GM23338 (cell line): ENCODE results near the gene PF4V1. TPM values are rescaled to one million over a fixed set of nuclear protein-coding genes. Genes with fewer than 3 reads are reported as not detected.

Source experiments
- ATAC-seq: fragments of 200-7000 bp; cut with Tn5 transposase; 3 replicates; pipeline ENCODE4 v1.9.1; 2020
- DNase-seq: peaks from one replicate; pipeline ENCODE4 v3.0.0-alpha.2; 2015; ENCODE audit warnings: low spot score
- H2AFZ ChIP-seq: fragments of 200-600 bp; sonication (generic); 2 replicates; pipeline ENCODE4 v1.8.0; 2016; ENCODE audit warnings: antibody characterized with exemption, mild to moderate bottlenecking, moderate library complexity
- H3F3A ChIP-seq: fragments of 200-600 bp; sonication (generic); replicated peaks from 2 replicates; pipeline ENCODE4 v1.8.0; 2017; ENCODE audit warnings: antibody characterized with exemption, mixed run types, low read depth
- H3K27ac ChIP-seq: fragments of 200-600 bp; sonication (generic); 2 replicates; pipeline ENCODE4 v1.6.1; 2016; ENCODE audit warnings: low read depth
- H3K27me3 ChIP-seq: fragments of 200-600 bp; sonication (generic); 2 replicates; pipeline ENCODE4 v1.8.0; 2016; ENCODE audit warnings: mild to moderate bottlenecking, mixed run types, moderate library complexity; ENCODE audit not compliant: insufficient read depth
- H3K36me3 ChIP-seq: fragments of 200-600 bp; sonication (generic); 2 replicates; pipeline ENCODE4 v1.8.0; 2016; ENCODE audit warnings: mild to moderate bottlenecking; ENCODE audit not compliant: insufficient read depth
- H3K4me1 ChIP-seq: fragments of 200-600 bp; sonication (generic); 2 replicates; pipeline ENCODE4 v1.8.0; 2016; ENCODE audit warnings: mild to moderate bottlenecking, moderate library complexity; ENCODE audit not compliant: insufficient read depth
- H3K4me2 ChIP-seq: fragments of 200-600 bp; sonication (generic); 2 replicates; pipeline ENCODE4 v1.7.1; 2017; ENCODE audit warnings: mixed run types
- H3K4me3 ChIP-seq: fragments of 200-600 bp; sonication (generic); 2 replicates; pipeline ENCODE4 v1.6.1; 2016; ENCODE audit warnings: mixed run types
- H3K79me2 ChIP-seq: fragments of 200-600 bp; sonication (generic); replicated peaks from 2 replicates; pipeline ENCODE4 v1.8.0; 2017; ENCODE audit warnings: mild to moderate bottlenecking; ENCODE audit not compliant: insufficient read depth
- H3K9me2 ChIP-seq: fragments of 200-600 bp; sonication (generic); 2 replicates; pipeline ENCODE4 v1.8.0; 2017; ENCODE audit not compliant: insufficient read depth
- H4K20me1 ChIP-seq: fragments of 200-600 bp; sonication (generic); replicated peaks from 2 replicates; pipeline ENCODE4 v1.8.0; 2017; ENCODE audit warnings: mild to moderate bottlenecking; ENCODE audit not compliant: insufficient read depth
- H3K27ac Mint-ChIP-seq: 2 replicates; pipeline ENCODE4 v1.8.0; 2020; ENCODE audit warnings: inconsistent platforms, mild to moderate bottlenecking, moderate library complexity, mixed read lengths
- H3K27me3 Mint-ChIP-seq: 3 replicates; pipeline ENCODE4 v1.8.0; 2022; ENCODE audit warnings: low read depth, mild to moderate bottlenecking, moderate library complexity, mixed read lengths, inconsistent platforms; ENCODE audit not compliant: insufficient read depth, poor library complexity
- H3K36me3 Mint-ChIP-seq: 3 replicates; pipeline ENCODE4 v1.8.0; 2021; ENCODE audit warnings: low read depth, mild to moderate bottlenecking, inconsistent platforms, moderate library complexity, mixed read lengths
- H3K4me1 Mint-ChIP-seq: 3 replicates; pipeline ENCODE4 v1.8.0; 2020; ENCODE audit warnings: mild to moderate bottlenecking, inconsistent platforms, mixed read lengths
- H3K4me3 Mint-ChIP-seq: 3 replicates; pipeline ENCODE4 v1.8.0; 2021; ENCODE audit warnings: moderate library complexity, mild to moderate bottlenecking, inconsistent platforms, mixed read lengths
- H3K9me3 Mint-ChIP-seq: 3 replicates; pipeline ENCODE4 v1.8.0; 2020; ENCODE audit warnings: moderate library complexity, mild to moderate bottlenecking, inconsistent platforms, mixed read lengths
- ZNF331 ChIP-seq: fragments of 250-450 bp; sonication (Bioruptor Pico); IDR thresholded peaks from 2 replicates; pipeline ENCODE4 v1.5.0; 2020; ENCODE audit warnings: low read depth, mild to moderate bottlenecking, moderate library complexity
- polyA plus RNA-seq: library from polyadenylated mRNA; unstranded; fragments of >200 nt; fragmentation: Nextera tagmentation; extraction: Ambion mirVana; gene quantifications from 2 replicates; pipeline ENCODE4 v1.2.1, GENCODE V29; 2016
- total RNA-seq: library from RNA; depleted of rRNA; stranded (reverse); fragments of >200 nt; shearing (Covaris generic); gene quantifications from 2 replicates; pipeline ENCODE4 v1.2.3, GENCODE V29; 2014
- TF ChIP-seq, protein P1 (sequence below): fragments of 250-450 bp; sonication (Bioruptor Pico); IDR thresholded peaks from 2 replicates; pipeline ENCODE4 v1.5.0; 2020; ENCODE audit warnings: mild to moderate bottlenecking, moderate library complexity
- TF ChIP-seq, protein P2 (sequence below): IDR thresholded peaks from 2 replicates; pipeline ENCODE4 v1.6.1; 2016; ENCODE audit warnings: antibody characterized with exemption

Gene PF4V1
- total and polyA plus RNA-seq, 2 experiments from 2014 or later, result 0.66 TPM; not detected in 1

DNA sequence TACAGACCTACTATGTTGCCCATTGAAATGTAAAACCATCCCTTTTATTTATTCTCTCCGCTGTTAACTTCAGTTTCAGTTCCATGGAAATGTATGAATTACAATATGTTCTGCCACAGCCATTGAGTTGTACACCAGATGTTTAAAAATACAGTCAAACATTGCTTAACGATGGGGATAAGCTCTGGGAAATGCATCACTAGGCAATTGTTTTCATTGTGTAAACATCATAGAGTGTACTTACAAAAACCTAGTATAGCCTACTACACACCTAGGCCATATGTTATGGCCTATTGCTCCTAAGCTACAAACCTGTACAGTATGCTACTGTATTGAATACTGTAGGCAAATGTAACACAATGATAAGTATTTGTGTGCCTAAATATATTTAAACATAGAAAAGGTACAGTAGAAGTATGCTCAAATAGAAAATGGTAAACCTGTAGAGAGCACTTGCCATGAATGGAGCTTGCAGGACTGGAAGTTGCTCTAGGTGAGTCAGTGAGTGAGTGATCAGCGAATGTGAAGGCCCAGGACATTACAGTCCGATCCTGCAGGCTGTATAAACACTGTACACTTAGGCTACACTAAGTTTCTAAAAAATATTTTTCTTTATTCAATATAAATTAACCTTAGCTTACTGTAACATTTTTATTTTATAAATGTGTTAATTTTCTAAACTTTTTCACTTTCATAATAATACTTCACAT lies 2.7 kb upstream of the PF4V1 start:
- Histone ChIP-seq H3K4me2 (no peak overlapping the region), H4K20me1 (no peaks in the 10 kb centered on the region), H3K27ac (no peak overlapping the region), H3K9me2 (no peaks in the 10 kb centered on the region), H3K79me2 (no peaks in the 10 kb centered on the region), H3K36me3 (no peaks in the 10 kb centered on the region), H3F3A (no peaks in the 10 kb centered on the region), H3K4me1 (peaks cover 7% of the 10 kb centered on the region; the same call in 1 of the 2 replicates), H3K4me3 (no peak overlapping the region), H3K27me3 (peaks cover 10% of the 10 kb centered on the region; the same call in 1 of the 2 replicates), H2AFZ (no peak overlapping the region)
- TF ChIP-seq, protein P1, sequence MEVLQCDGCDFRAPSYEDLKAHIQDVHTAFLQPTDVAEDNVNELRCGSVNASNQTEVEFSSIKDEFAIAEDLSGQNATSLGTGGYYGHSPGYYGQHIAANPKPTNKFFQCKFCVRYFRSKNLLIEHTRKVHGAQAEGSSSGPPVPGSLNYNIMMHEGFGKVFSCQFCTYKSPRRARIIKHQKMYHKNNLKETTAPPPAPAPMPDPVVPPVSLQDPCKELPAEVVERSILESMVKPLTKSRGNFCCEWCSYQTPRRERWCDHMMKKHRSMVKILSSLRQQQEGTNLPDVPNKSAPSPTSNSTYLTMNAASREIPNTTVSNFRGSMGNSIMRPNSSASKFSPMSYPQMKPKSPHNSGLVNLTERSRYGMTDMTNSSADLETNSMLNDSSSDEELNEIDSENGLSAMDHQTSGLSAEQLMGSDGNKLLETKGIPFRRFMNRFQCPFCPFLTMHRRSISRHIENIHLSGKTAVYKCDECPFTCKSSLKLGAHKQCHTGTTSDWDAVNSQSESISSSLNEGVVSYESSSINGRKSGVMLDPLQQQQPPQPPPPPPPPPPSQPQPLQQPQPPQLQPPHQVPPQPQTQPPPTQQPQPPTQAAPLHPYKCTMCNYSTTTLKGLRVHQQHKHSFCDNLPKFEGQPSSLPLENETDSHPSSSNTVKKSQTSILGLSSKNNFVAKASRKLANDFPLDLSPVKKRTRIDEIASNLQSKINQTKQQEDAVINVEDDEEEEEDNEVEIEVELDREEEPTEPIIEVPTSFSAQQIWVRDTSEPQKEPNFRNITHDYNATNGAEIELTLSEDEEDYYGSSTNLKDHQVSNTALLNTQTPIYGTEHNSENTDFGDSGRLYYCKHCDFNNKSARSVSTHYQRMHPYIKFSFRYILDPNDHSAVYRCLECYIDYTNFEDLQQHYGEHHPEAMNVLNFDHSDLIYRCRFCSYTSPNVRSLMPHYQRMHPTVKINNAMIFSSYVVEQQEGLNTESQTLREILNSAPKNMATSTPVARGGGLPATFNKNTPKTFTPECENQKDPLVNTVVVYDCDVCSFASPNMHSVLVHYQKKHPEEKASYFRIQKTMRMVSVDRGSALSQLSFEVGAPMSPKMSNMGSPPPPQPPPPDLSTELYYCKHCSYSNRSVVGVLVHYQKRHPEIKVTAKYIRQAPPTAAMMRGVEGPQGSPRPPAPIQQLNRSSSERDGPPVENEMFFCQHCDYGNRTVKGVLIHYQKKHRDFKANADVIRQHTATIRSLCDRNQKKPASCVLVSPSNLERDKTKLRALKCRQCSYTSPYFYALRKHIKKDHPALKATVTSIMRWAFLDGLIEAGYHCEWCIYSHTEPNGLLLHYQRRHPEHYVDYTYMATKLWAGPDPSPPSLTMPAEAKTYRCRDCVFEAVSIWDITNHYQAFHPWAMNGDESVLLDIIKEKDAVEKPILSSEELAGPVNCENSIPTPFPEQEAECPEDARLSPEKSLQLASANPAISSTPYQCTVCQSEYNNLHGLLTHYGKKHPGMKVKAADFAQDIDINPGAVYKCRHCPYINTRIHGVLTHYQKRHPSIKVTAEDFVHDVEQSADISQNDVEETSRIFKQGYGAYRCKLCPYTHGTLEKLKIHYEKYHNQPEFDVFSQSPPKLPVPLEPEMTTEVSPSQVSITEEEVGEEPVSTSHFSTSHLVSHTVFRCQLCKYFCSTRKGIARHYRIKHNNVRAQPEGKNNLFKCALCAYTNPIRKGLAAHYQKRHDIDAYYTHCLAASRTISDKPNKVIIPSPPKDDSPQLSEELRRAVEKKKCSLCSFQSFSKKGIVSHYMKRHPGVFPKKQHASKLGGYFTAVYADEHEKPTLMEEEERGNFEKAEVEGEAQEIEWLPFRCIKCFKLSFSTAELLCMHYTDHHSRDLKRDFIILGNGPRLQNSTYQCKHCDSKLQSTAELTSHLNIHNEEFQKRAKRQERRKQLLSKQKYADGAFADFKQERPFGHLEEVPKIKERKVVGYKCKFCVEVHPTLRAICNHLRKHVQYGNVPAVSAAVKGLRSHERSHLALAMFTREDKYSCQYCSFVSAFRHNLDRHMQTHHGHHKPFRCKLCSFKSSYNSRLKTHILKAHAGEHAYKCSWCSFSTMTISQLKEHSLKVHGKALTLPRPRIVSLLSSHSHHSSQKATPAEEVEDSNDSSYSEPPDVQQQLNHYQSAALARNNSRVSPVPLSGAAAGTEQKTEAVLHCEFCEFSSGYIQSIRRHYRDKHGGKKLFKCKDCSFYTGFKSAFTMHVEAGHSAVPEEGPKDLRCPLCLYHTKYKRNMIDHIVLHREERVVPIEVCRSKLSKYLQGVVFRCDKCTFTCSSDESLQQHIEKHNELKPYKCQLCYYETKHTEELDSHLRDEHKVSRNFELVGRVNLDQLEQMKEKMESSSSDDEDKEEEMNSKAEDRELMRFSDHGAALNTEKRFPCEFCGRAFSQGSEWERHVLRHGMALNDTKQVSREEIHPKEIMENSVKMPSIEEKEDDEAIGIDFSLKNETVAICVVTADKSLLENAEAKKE (CRISPR knock-in tag), result no peak
- no peak for TF ChIP-seq ZNF331 (CRISPR knock-in tag)
- TF ChIP-seq, protein P2, sequence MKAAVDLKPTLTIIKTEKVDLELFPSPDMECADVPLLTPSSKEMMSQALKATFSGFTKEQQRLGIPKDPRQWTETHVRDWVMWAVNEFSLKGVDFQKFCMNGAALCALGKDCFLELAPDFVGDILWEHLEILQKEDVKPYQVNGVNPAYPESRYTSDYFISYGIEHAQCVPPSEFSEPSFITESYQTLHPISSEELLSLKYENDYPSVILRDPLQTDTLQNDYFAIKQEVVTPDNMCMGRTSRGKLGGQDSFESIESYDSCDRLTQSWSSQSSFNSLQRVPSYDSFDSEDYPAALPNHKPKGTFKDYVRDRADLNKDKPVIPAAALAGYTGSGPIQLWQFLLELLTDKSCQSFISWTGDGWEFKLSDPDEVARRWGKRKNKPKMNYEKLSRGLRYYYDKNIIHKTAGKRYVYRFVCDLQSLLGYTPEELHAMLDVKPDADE, result no peak
- no peak for DNase-seq
- Mint-ChIP-seq H3K9me3 (no peaks in the 10 kb centered on the region), H3K4me3 (no peak overlapping the region), H3K27me3 (peaks cover 4% of the 10 kb centered on the region), H3K4me1 (peaks cover 8% of the 10 kb centered on the region), H3K27ac (no peak overlapping the region), H3K36me3 (no peaks in the 10 kb centered on the region)
- no peak for ATAC-seq

DNA sequence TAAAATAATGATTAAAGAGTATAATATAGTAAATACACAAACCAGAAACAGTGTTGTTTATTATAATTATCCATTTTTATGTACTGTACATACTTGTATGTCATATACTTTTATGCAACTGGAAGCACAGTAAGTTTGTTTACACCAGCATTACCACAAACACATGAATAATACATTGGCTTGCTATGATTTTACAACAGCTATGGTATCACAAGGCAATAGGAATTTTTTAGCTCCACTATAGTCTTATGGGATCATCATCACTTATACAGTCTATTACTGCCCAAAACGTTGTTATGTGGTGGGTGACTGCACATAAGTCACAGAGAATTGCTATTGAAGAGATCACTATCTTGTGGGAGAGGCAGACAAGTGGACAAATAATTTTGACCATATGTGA lies 1.8 kb upstream of the PF4V1 start:
- no peak overlapping the region for H2AFZ ChIP-seq
- no peak overlapping the region for H3K4me2 ChIP-seq
- Mint-ChIP-seq H3K4me3 (no peak overlapping the region), H3K27me3 (peaks cover 4% of the 10 kb centered on the region), H3K36me3 (no peaks in the 10 kb centered on the region), H3K4me1 (peaks cover 8% of the 10 kb centered on the region), H3K27ac (no peak overlapping the region), H3K9me3 (no peaks in the 10 kb centered on the region)
- H3K27me3 ChIP-seq, result peaks cover 10% of the 10 kb centered on the region; the same call in 1 of the 2 replicates
- DNase-seq, result no peak
- no peaks in the 10 kb centered on the region for H4K20me1 ChIP-seq
- no peak for ATAC-seq
- H3K9me2 ChIP-seq, result no peaks in the 10 kb centered on the region
- H3K79me2 ChIP-seq, result no peaks in the 10 kb centered on the region
- H3K36me3 ChIP-seq, result no peaks in the 10 kb centered on the region
- H3K4me3 ChIP-seq, result no peak overlapping the region
- H3K27ac ChIP-seq, result no peak overlapping the region
- no peaks in the 10 kb centered on the region for H3F3A ChIP-seq
- H3K4me1 ChIP-seq, result peaks cover 7% of the 10 kb centered on the region; the same call in 1 of the 2 replicates
- TF ChIP-seq, protein P2, result no peak
